Vagina (tissue), 2 donors: ENCODE data around the gene THAP4. TPM values are rescaled to one million over a fixed set of nuclear protein-coding genes. Genes with fewer than 3 reads are reported as not detected.

ENCODE experiments used
- DNase-seq, 2 donors: peaks; one replicate each; pipeline ENCODE4 v3.0.0-alpha.2; 2017; ENCODE audit errors: extremely low spot score in 2 of 2
- H3K27ac ChIP-seq: fragments of 200-600 bp; sonication (generic); one replicate; pipeline ENCODE4 v1.5.1; 2019
- H3K27me3 ChIP-seq: fragments of 200-600 bp; sonication (generic); one replicate; pipeline ENCODE4 v1.5.1; 2019
- H3K36me3 ChIP-seq, 2 donors: fragments of 200-600 bp; sonication (generic); one replicate each; pipeline ENCODE4 v1.5.1; 2017 to 2019
- H3K4me1 ChIP-seq: fragments of 200-600 bp; sonication (generic); one replicate; pipeline ENCODE4 v1.5.1; 2019
- H3K4me3 ChIP-seq, 2 donors: fragments of 200-600 bp; sonication (generic); 1 replicate in 1 of 2; 2 replicates in 1 of 2; pipeline ENCODE4 v1.5.1; 2016 to 2019
- H3K9me3 ChIP-seq: fragments of 200-600 bp; sonication (generic); one replicate; pipeline ENCODE4 v1.5.1; 2019
- POLR2A ChIP-seq, 2 donors: fragments of 450-650 bp; IDR thresholded peaks; one replicate each; pipeline ENCODE4 v1.6.1; 2017; ENCODE audit warnings: antibody characterized with exemption in 2 of 2, mild to moderate bottlenecking in 2 of 2, moderate library complexity in 2 of 2
- POLR2AphosphoS5 ChIP-seq, 2 donors: sonication (generic); formaldehyde crosslinking; IDR thresholded peaks; one replicate each; pipeline ENCODE4 v1.9.0; 2017; ENCODE audit warnings: antibody characterized with exemption in 2 of 2, mild to moderate bottlenecking in 2 of 2, low read depth in 1 of 2; ENCODE audit not compliant: insufficient read depth in 1 of 2
- intact Hi-C: fragments of 100-400 bp; cut with DNase I; formaldehyde crosslinking; loops from one replicate; pipeline ENCODE4 v1.15.1; 2023
- small RNA-seq: library from RNA; depleted of rRNA; stranded (forward); fragments of <200 nt; gene quantifications from one replicate; pipeline ENCODE3, GENCODE V24; 2016
- total RNA-seq: library from RNA; depleted of rRNA; stranded (reverse); fragments of >200 nt; gene quantifications from one replicate; pipeline ENCODE4 v1.2.3, GENCODE V29; 2016
- TF ChIP-seq, protein P1 (sequence below), 3 experiments: fragments of 450-650 bp in 2 of 3; fragments of 200-600 bp in 1 of 3; sonication (generic) in 1 of 3; IDR thresholded peaks; one replicate each; pipeline ENCODE4 v1.5.1; 2017 to 2019; ENCODE audit warnings: antibody characterized with exemption in 3 of 3, mild to moderate bottlenecking in 2 of 3, moderate library complexity in 2 of 3

Gene THAP4
- total RNA-seq, 1 donor from 2014 or later: 44.4 TPM

DNA sequence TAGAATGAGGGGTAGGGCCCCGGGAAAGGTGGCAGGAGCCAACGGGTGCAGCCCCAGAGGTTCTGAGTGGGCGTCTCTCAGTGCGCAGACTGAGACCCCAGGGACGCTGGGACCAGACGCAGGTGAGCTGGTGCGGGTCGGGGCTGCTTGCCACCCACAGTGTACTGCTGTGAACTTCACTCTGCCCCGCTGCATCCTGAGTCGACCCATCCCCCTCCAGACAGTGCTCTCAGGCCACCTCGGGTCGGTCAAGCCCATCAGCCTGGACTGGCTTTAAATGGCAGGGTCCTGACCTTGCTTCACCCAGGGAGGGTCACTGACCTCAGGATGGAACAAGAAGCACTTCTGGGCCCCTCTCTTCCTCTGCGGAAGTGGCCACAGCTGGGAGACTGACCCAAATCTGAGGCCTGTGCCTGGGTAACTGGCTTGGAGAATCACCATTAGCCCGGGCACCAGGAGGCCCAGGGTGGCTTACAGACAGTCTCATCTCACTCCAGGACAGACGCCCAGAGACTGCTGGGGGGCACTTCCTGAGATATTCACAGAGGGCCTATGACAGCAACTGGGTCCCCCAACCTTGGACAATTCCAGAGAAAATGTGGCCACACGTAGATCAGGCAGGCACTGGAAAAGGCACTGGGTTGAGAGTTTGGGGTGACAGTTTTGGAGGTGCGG lies 102.1 kb downstream of the THAP4 start:
- Histone ChIP-seq H3K27ac (no peak overlapping the region), H3K4me3 (no peak overlapping the region), H3K36me3 (no peaks in the 10 kb centered on the region), H3K27me3 (no peaks in the 10 kb centered on the region), H3K9me3 (no peaks in the 10 kb centered on the region), H3K4me1 (no peaks in the 10 kb centered on the region)
- no peak for DNase-seq
- TF ChIP-seq POLR2AphosphoS5 (IDR thresholded peaks at IDR 0.05; ENCODE audit: insufficient read depth in 1 of 2, low read depth in 1 of 2) (no peak), POLR2A (IDR thresholded peaks at IDR 0.05) (no peak)
- TF ChIP-seq, protein P1, sequence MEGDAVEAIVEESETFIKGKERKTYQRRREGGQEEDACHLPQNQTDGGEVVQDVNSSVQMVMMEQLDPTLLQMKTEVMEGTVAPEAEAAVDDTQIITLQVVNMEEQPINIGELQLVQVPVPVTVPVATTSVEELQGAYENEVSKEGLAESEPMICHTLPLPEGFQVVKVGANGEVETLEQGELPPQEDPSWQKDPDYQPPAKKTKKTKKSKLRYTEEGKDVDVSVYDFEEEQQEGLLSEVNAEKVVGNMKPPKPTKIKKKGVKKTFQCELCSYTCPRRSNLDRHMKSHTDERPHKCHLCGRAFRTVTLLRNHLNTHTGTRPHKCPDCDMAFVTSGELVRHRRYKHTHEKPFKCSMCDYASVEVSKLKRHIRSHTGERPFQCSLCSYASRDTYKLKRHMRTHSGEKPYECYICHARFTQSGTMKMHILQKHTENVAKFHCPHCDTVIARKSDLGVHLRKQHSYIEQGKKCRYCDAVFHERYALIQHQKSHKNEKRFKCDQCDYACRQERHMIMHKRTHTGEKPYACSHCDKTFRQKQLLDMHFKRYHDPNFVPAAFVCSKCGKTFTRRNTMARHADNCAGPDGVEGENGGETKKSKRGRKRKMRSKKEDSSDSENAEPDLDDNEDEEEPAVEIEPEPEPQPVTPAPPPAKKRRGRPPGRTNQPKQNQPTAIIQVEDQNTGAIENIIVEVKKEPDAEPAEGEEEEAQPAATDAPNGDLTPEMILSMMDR (IDR thresholded peaks at IDR 0.05): no peak
- intact Hi-C loops: no loop called here

Small RNA genes lying within 50 kb of the gene (small RNA-seq; reads per million reads assigned to genes)
- not detected for gene RNA5SP122

Other genes starting within 250 kb of the THAP4 start
- gene STK25, start 128.6 kb downstream of the THAP4 start, total RNA-seq: 197 TPM
- gene BOK, start 78.4 kb downstream of the THAP4 start, total RNA-seq: 35.1 TPM
- 104 TPM for gene ATG4B, start 535 bp upstream of the THAP4 start, total RNA-seq
- 14.7 TPM for gene DTYMK, start 49.7 kb upstream of the THAP4 start, total RNA-seq
- 41.5 TPM for gene ING5, start 64.9 kb upstream of the THAP4 start, total RNA-seq
- 21.1 TPM for gene D2HGDH, start 97.5 kb upstream of the THAP4 start, total RNA-seq
- gene GAL3ST2, start 139.7 kb upstream of the THAP4 start, total RNA-seq: 0.98 TPM
- not detected for gene NEU4, start 172.0 kb upstream of the THAP4 start, total RNA-seq
- 3.9 TPM for gene PDCD1, start 221.7 kb upstream of the THAP4 start, total RNA-seq
- not detected for gene RTP5, start 232.6 kb upstream of the THAP4 start, total RNA-seq